RWPE1 (cell line): ENCODE data around the gene LZTFL1.

Experiments
- CTCF ChIA-PET: fragments of 350-600 bp; sonication (Branson Sonifier 250); formaldehyde crosslinking; extraction: SDS; loops from one replicate; lab custom pipeline; 2021; lab: Yijun Ruan, JAX
- POLR2A ChIA-PET: fragments of 400-600 bp; formaldehyde crosslinking; extraction: SDS; loops from one replicate; lab custom pipeline; 2020; ENCODE audit warnings: antibody characterized with exemption; ENCODE audit not compliant: low non-redundant PET; lab: Yijun Ruan, JAX
- DNase-seq: peaks from one replicate; pipeline ENCODE4 v3.0.0; 2012; ENCODE audit warnings: low spot score
- H3K27ac ChIP-seq: fragments of 450-650 bp; 2 replicates; pipeline ENCODE4 v1.5.1; 2017
- CTCF ChIP-seq: fragments of 450-650 bp; conservative IDR thresholded peaks from 2 replicates; pipeline ENCODE4 v1.5.1; 2017; ENCODE audit warnings: low read depth, mild to moderate bottlenecking

The LZTFL1 gene

GRCh38 chr3:45792036-45792435, 49.9 kb downstream of the LZTFL1 start:
- DNase-seq: no peak
- ChIA-PET CTCF (no interaction called here), POLR2A (no interaction called here)
- no peak for TF ChIP-seq CTCF
- no peak overlapping the region for H3K27ac ChIP-seq

- ChIA-PET CTCF (interaction anchor here (0.6 kb wide), 2 partner anchors 52 to 711 kb away, joined by 3 read pairs; no protein-coding TSS in a partner anchor), POLR2A (no interaction called here)
- H3K27ac ChIP-seq: no peak overlapping the region
- TF ChIP-seq CTCF: no peak
- DNase-seq: no peak
Observed at GRCh38 chr3:45790596-45790995, 51.3 kb downstream of the LZTFL1 start.

- no peak for TF ChIP-seq CTCF
- POLR2A ChIA-PET: no interaction called here
- no peak for DNase-seq
- no peak overlapping the region for H3K27ac ChIP-seq
- CTCF ChIA-PET: interaction anchor here (0.7 kb wide), 1 partner anchor 329 kb away, joined by 5 read pairs; no protein-coding TSS in a partner anchor
Observed at GRCh38 chr3:45789235-45789812, 52.6 kb downstream of the LZTFL1 start.

- ChIA-PET POLR2A (no interaction called here), CTCF (no interaction called here)
- H3K27ac ChIP-seq: no peak overlapping the region
- TF ChIP-seq CTCF: no peak
- DNase-seq: no peak
Observed at GRCh38 chr3:45787551-45787950, 54.4 kb downstream of the LZTFL1 start.

GRCh38 chr3:45786801-45787495, 55.0 kb downstream of the LZTFL1 start:
- no peak for DNase-seq
- TF ChIP-seq CTCF: no peak
- CTCF ChIA-PET: interaction anchor here (0.5 kb wide), 1 partner anchor 1748 kb away, joined by 5 read pairs; no protein-coding TSS in a partner anchor
- POLR2A ChIA-PET: no interaction called here
- H3K27ac ChIP-seq: no peak overlapping the region

GRCh38 chr3:45785605-45786150, 56.2 kb downstream of the LZTFL1 start:
- POLR2A ChIA-PET: no interaction called here
- no peak for TF ChIP-seq CTCF
- H3K27ac ChIP-seq: no peak overlapping the region
- CTCF ChIA-PET: interaction anchor here (0.6 kb wide), 1 partner anchor 19 kb away, joined by 3 read pairs; no protein-coding TSS in a partner anchor
- DNase-seq: no peak
